HG02571 (cell line): ENCODE results near the gene NRAS.
A peak's percentile ranks its signal among the peaks of the same experiment; 100 is the strongest.
"Not testable (repeated sequence)": the region's sequence is repeated elsewhere in the genome, so short reads cannot be mapped to it uniquely, and the experiment has no call there.

ENCODE experiments used
- ATAC-seq: cut with Tn5 transposase; IDR thresholded peaks from one replicate; pipeline ENCODE4 v1.9.1; 2021; ENCODE audit warnings: mild to moderate bottlenecking, moderate library complexity; ENCODE audit not compliant: unreplicated experiment

Gene NRAS

DNA sequence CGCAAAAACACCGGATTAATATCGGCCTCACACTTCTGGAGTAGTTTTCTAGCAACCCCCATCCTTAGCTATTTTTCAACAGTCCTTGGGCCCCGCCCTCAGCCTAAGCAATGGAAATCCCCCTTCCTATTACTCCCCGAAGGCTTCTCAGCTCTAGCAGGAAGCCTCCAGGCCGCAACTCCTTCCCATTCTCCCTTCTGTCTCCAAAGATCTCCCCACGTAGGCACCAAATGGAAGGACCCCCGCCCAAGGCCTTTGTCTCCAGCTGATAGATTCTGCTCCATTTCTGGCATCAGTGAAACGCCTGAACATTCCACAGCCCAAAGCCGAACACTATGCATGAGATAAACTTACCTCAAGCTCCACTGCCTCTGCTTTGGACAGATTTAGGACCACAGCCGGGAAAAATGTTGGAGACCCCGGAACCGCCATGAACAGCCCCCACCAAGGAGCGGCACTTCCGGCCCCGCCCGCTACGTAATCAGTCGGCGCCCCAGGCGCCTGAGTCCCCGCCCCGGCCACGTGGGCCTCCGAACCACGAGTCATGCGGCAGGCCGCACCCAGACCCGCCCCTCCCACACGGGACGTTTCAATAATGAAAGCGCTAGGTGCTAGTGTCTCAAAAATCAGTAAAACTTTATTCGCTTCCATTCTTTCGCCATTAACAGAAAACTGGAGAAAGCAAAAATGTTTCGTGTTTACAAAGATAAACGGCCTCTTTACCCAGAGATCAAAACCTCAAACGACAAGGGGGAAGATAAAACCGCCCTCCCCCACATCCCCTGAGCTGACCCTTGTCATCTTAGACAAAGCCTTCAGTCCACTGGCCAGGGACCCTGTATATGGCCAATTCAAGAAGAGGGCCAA lies at the start of gene NRAS:
NRAS (minus strand) TSS at position 468 of the 867 bp plus-strand sequence. CDS start 611 bp downstream, outside the sequence.
- ATAC-seq, result peak; percentile 95

DNA sequence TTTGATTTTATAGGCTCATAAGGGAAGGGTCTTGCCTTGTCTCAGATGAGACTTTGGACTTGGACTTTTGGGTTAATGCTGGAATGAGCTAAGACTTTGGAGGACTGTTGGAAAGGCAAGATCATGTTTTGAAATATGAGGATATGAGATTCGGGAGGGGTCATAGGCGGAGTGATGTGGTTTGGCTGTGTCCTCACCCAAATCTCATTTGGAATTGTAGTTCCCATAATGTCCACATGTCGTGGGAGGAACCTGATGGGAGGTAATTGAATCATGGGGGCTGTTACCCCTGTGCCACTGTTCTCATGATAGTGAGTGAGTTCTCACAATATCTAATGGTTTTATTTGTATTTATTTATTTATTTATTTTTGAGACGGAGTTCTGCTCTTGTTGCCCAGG lies 48.1 kb upstream of the NRAS start:
- no peak for ATAC-seq

DNA sequence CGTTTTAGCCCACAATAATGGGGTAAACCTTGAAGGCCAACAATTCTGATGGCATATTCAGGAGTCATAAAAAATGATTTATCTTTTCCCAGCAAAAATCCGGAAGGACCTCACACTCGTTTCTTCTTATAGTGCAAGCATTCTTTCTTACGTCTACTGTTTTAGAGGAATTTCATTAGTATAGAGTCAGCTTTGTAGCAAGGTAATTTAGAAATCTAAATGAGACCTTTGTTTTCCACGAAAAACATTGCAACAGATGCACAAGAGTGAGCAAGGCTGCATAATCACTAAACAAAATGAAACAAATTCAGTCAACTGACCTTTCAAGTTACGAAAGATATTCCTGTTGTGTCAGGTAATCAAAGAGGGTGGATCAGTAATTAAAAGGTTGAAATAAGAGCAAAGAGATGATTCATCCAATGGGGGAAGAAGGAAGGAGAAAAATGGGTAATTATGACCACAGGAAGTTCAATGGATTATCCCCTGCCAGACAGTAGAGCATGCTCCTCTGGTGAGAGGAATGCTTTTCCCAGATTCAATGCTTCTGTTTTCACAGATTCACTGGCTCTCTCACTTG lies 41.8 kb upstream of the NRAS start:
- ATAC-seq, result no peak

DNA sequence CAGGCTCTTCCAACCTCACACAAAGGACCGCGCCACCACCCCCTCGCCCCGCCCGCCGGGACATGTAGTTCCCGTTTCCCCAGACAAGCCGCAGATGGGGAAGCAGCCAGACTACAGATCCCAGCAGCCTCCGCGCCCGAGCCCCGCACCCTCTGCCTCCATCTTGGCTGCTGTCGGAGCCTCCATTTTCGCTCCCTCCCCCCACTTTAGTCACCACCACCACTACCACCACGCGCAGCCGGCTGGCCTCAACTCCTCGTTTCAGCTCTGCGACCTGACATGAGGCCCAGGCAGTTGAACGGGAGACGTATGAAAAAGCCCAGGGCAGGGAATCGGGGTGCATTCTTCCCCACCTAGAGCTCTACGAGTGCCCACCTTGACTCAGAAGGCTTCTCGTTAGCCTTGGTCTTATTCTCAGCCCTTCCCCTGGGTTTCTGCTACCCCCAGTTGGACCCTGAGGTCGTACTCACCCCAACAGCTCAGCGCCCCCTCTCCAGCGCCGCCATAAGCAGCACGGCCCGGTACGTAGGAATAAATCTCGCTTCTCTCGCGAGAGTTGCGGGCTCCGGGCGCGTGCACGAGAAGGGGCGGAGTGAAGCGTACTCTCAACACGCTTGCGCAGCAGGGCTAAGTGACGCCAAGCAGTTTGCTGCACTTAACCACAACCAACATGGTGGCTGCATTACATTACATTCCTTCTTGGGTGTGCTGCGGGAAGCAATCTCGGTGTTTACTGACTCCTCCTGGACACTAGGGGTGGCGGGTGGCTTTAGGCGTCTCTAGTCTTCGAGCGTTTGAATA lies 41.1 kb upstream of the NRAS start, which contains the start of gene CSDE1:
CSDE1 (minus strand) TSS at position 530 of the 801 bp plus-strand sequence. CDS start 18,094 bp downstream, outside the sequence.
- ATAC-seq, result peak; percentile 81

DNA sequence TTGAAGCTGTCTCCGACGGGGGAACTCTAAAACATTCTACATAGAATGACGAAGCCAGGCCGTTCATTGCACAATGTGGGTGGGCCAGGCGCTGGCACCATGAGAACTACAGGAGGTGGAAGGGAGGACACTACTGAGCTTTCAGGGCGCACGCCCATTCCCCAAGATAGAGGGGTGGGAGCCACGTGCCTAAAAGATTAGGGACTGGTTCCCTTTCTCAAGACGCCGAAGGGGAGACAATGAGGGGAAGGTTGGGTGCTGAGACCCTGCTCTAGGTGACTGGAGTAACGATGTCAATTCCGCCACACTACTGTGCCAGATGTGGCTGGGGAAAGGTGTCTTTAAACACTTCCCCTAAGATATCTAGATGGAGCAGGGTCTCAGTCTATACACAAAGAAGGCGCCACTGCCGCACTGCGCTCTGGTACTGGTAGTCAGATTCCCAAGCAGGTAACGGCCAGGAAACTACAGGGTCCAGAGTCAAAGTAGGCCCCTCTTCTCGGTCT lies 40.4 kb upstream of the NRAS start:
- no peak for ATAC-seq

DNA sequence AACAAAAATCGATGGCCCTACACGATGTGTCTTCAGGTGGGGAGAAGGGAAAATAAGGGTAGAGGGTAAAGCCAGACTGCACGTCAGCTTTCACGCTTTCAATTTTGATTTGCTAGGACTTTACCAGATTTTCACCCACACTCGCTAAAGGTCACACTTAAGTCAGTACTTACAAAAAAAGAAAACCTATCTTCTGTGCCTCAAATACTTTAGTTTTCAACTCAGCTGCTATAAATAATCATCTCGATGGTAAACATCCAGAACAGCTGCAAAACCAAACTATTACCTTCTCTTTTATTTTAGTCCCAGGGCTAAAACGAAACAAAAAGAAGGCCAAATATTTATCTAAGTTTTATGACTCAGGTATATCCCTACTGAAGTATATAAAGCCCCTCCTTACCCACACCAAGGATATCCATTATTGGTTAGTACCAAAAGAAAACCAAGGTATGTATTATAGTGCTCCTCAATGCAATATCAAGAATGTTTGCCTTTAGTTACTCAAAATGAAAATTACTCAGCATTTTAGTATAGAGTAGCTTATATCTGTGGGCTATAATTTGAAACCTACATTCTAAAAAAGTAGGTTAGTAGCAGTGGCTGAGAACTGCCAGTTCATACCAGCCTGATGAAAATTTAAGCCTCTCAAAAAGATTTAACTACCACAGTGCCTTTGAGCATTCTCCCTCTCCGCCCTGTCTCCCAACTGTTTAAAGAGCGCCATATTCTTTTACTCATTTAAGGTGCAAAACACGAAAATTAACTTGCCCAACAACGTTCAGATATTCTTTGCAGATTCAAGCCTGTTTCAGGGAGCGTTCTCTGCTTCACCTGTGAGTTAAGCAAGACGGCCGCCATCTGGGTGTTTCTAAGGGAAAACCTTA lies 39.7 kb upstream of the NRAS start:
- ATAC-seq, result peak; percentile 42

DNA sequence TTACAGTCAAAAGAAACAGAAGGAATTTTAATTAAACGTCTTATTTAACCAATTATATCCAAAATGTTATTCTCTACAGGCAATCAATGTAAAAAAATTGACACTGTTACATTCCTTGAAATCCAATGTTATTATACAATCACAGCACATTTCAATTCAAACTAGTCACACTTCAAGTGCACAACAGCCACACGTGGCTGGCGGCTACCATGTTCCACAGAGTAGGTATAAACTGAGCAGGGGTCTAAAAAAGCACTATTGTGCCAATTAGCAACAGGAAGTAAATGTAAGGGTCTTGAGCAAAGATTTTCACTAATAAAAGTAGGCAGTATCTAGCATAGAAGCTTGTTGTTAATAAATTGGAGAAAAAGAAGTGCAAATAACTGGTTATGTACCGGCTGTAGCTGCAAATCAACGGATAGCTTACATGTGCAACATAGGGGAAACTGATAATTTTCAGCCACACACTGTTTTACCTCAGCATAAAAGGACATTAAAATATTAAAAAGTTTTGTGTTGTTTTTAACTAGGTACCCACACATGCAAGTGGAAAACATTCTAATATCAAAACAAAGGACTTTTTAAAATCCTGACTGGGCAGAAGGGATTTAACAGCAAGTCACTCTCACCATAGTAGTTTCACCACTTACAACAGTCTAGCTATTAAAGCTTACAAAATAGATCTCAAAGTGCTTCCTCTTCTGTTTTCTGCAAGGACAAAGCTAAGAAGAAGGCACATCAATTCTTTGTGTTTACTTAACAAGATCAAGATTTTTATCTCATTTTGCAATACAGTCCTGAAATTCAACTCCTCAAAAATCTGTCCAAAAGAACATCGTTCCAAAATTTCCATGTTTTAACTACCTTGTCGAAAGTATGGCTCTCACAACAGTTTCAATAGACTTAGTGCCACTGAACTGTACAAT lies 38.7 kb upstream of the NRAS start:
- no peak for ATAC-seq

DNA sequence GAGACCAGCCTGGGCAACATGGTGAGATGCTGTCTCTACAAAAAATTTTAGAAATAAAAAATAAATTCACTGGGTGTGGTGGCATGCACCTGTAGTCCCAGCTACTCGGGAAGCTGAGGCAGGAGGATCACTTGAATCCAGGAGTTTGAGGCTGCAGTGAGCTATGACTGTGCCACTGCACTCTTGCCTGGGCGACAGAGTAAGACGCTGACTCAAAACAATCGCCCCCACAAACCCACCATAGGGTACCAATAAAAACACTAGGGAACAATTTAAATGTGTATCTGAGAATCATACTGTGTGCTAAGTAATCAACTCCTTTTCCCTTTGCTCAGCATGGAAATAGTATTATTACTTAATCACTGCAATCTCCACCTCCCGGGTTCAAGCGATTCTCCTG lies 37.1 kb upstream of the NRAS start:
- ATAC-seq, result not testable (repeated sequence)

DNA sequence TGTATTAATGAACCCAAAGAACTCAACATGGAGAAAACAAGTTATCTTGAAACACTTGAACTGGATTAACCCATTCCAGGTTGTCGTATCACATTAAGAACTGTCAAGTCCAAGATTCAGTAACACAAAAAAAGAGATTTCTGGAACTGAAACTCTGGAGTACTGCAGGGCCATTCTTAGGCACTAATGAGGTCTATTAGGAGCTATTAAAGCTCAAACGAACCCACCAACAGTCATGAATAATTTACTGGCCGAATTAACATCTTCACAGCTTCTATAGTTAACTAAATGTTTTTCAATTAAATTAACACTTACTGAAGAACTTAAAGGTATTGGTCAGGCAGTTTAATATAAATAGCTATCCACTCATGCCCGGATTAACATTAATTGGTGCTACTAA lies 36.6 kb upstream of the NRAS start:
- ATAC-seq, result no peak

DNA sequence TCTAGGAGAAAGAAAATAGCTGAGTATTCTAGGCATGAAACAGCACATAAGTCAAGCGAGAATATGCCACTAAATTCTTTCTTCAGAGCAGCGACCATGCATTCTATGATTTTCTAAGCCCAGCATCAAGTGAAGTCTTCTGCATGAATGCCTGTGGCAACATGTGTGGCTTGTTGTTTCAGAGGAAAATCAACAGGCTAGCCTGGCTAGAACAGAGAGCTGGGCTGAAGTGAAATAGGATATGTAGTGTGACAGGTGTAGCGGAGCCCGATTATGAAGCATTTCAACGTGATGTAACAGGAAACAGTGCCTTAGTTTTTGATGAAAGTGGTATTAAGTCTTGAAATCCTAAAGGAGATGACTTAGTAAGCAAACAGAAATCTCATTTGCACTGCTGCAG lies 34.2 kb upstream of the NRAS start:
- ATAC-seq, result no peak

DNA sequence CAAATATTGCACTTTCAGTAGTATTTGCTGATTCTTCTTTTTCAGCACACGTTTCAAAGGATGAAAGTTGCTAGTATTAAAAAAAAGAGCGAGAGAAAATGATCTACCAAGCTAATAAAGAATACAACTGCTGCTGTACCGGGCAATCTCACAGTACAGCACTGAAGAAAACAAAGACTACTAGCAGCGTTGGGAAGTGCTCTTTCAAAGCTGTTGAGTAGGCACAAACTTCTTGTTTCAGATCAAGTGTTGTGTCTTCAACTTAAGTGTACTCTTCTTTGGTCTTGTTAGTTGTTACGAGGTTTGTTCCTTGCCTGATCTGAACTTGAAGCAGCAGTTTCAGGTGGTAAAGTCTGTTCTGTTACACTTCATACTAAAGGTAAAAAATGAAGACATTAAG lies 33.3 kb upstream of the NRAS start:
- ATAC-seq, result no peak

DNA sequence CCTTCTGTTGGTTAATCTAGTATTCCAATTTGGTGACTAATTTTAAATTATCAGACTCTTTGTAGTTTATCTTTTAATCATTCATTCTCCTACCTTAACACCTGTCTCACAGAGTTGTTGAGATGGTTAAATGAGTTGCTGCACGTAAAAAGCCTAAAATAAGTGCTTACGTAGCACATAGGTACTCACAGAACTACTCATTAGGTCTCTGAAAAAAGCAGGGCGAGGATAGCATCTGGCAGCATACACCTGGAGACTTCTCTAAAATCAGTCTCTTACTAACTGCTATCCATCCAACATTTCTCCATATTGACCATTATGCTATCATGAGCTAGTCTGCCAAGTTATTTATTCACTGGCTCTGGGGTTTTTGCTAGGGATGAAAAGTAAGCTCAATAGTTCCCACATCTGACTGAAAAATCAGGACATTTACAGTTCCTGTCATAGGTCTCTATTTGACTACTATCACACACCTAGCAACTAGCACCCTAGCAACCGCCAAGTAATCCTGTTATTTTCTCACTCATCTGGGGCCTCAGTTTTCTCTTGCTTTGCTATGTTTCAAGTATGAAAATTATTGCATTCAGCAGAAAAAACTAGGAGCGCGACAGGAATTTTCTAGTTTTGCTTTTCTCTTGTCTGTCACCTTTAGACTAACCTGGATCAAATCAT lies 30.0 kb upstream of the NRAS start:
- ATAC-seq, result no peak

DNA sequence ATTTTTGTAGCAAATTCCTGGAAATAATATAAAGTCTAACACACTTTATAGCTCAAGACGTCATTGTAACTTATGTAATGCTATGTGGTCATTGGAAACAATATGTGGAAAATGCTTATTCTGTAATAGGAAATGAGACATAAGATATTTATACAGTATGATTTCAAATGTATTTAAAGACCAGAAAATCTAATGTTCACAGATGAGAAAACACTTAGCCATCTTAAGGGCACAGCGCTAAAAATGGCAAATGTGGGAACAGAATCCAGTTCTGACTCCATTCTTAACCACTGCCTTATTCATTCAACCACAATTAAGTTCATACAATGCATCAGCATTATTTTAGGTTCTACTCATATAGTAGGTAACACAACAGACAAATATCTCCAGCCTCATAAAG lies 28.7 kb upstream of the NRAS start:
- ATAC-seq, result no peak

DNA sequence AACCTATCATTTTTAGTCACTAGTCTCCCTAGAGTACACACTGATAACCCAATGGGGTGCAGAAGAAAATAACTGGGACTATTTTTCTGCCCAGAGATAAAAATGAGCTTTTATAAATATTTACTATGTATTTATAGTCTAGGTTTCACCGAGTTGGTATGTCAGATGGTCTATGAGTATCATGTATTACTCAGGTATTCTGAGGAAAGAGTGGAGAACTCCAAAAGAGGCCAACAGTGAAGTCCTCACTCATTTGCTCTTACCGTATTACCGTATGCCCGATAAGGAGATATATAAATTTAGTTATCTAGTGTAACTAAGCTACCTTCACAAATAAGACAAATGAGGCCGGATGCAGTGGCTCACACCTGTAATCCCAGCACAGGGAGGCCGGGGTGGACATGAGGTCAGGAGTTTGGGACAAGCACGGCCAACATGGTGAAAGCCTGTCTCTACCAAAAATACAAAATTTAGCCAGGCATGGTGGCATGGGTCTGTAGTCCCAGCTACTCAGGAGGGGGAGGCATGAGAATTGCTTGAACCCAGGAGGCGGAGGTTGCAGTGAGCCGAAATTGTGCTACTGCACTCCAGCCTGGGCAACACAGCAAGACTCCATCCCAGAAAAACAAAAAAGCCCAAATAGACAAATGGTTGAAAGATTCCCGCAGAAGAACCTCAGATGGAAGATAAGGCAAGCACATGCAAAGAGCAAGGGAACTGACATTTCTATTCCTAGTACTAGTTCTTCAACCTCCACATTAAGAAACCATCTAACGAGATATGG lies 25.6 kb upstream of the NRAS start:
- ATAC-seq, result no peak

DNA sequence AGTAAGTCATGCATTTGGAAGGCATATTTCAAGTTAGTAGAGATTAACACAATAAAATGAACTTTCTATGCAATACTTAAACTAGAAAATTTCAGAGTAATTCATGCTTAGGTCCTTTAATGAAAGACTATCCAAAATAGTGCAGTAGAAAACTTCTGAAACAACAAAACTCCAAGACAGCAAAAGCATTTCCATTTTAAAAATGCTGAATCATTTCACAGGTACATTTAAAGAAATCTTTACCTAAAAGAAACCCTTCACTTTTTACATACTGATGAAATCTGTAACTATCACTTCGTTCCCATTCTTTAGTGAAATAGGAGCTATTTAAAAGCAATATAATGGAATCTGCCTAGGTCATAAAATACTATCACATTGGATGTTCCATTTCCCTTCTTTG lies 23.8 kb upstream of the NRAS start:
- no peak for ATAC-seq

DNA sequence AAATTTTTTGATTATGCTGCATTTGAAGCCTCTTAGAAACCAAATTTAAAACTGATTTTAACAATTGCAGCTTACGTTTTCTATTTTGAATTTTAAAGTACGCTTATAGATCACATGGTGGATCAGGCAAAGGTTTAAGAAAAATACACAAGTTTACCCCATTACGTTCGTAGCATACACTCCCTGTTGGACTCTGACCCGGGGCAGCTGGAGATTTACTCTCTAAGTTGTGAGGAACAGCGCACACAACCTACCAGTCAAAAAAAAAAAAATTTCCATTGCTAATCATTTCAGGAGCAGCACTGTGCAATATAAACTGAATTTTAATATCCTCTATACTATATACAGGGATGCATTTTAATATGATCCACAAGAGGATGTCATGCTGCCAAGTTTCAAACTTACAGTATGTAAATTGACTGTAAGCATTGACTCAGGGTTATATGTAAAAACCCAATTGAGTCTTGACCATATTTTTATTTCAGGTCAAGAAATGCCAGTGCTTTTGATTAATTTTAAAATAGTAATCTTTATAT lies 20.8 kb upstream of the NRAS start:
- ATAC-seq, result no peak

DNA sequence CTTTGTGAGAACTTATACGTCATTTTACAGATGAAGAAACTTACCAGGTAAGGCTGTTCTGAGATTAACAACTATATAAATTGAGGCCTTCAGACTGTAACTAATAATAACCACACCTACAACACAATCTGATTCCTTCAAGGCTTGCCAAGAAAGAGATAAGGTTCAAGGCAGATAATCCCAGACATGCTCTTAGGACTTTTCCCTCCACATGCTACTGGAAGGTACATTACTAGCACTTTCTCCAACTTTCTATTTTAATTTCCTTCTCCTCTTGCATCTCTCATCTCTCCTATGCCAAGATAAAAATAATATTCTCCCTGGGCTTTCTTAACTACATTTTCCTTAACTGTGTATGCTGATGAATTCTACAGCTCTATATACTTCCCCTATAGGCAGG lies 18.9 kb upstream of the NRAS start:
- ATAC-seq, result no peak

DNA sequence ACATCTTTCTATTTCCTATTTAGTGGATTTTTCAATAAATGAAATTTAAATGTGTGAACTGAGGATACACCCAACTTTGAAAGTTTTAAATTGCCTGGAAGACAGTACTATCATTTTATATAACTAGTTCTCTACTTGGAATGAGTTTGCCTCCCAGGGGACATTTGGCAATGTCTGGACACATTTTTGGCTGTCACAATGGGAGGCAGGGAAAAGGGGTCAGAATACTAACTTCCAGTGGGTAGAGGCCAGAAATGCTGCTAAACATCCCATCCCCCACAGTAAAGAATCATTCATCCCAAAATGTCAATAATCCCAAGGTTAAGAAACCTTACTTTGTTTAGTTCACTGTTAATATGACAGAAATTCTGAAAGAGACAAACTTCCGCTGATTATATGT lies 13.2 kb upstream of the NRAS start:
- ATAC-seq, result no peak
